Mesenchymal stem cell (in vitro differentiated cells and primary cell): ENCODE measurements around the gene TNS1.
A peak's percentile ranks its signal among the peaks of the same experiment; 100 is the strongest.

Source experiments
- DNase-seq: peaks from one replicate; pipeline ENCODE4 v3.0.0-alpha.2; 2013
- H2AFZ ChIP-seq: one replicate; pipeline ENCODE4 v1.6.1; 2013; ENCODE audit warnings: low read depth, mild to moderate bottlenecking, control low read depth, inconsistent platforms, low read length, moderate library complexity
- H2AK5ac ChIP-seq: 2 replicates; pipeline ENCODE4 v1.6.1; 2013; ENCODE audit warnings: low read length, moderate library complexity, mild to moderate bottlenecking, inconsistent platforms; ENCODE audit not compliant: severe bottlenecking
- H2BK120ac ChIP-seq: one replicate; pipeline ENCODE4 v1.6.1; 2013; ENCODE audit warnings: low read depth, mild to moderate bottlenecking, inconsistent platforms, low read length, moderate library complexity
- H2BK12ac ChIP-seq, 2 experiments: one replicate each; pipeline ENCODE4 v1.6.1; 2013; ENCODE audit warnings: inconsistent platforms in 2 of 2, low read length in 2 of 2, mild to moderate bottlenecking in 2 of 2, moderate library complexity in 2 of 2, control low read depth in 1 of 2
- H2BK15ac ChIP-seq: one replicate; pipeline ENCODE4 v1.6.1; 2013; ENCODE audit warnings: mild to moderate bottlenecking, low read depth, inconsistent platforms; ENCODE audit not compliant: poor library complexity, severe bottlenecking
- H2BK5ac ChIP-seq: 2 replicates; pipeline ENCODE4 v1.6.1; 2013; ENCODE audit warnings: low read depth, mild to moderate bottlenecking, low read length, control low read depth, inconsistent platforms; ENCODE audit not compliant: poor library complexity, severe bottlenecking
- H3K14ac ChIP-seq, 2 experiments: one replicate each; pipeline ENCODE4 v1.6.1; 2013; ENCODE audit warnings: inconsistent platforms in 2 of 2, low read length in 2 of 2, control low read depth in 1 of 2, mild to moderate bottlenecking in 1 of 2, moderate library complexity in 1 of 2
- H3K18ac ChIP-seq, 2 experiments: one replicate each; pipeline ENCODE4 v1.6.1; 2013; ENCODE audit warnings: inconsistent platforms in 2 of 2, low read length in 2 of 2, control low read depth in 1 of 2, low read depth in 1 of 2, mild to moderate bottlenecking in 1 of 2
- H3K23ac ChIP-seq, 2 experiments: one replicate each; pipeline ENCODE4 v1.6.1; 2013; ENCODE audit warnings: inconsistent platforms in 2 of 2, low read length in 2 of 2, mild to moderate bottlenecking in 2 of 2, moderate library complexity in 2 of 2, control low read depth in 1 of 2
- H3K27ac ChIP-seq: 2 replicates; pipeline ENCODE4 v1.5.1; 2013; ENCODE audit warnings: mild to moderate bottlenecking, moderate library complexity, low read length, control low read depth, inconsistent platforms; ENCODE audit not compliant: poor library complexity, severe bottlenecking
- H3K27me3 ChIP-seq, 2 experiments: 2 replicates each; pipeline versions ENCODE4 v1.6.1 to v1.7.0; 2013; ENCODE audit warnings: low read length in 2 of 2, mild to moderate bottlenecking in 2 of 2, moderate library complexity in 2 of 2, control low read depth in 1 of 2, inconsistent platforms in 1 of 2; ENCODE audit not compliant: control insufficient read depth in 1 of 2, insufficient read depth in 1 of 2
- H3K36me3 ChIP-seq, 2 experiments: 2 replicates each; pipeline versions ENCODE4 v1.6.1 to v1.7.0; 2013; ENCODE audit warnings: low read length in 2 of 2, control low read depth in 1 of 2, inconsistent platforms in 1 of 2, low read depth in 1 of 2, mild to moderate bottlenecking in 1 of 2; ENCODE audit not compliant: insufficient read depth in 2 of 2, control insufficient read depth in 1 of 2
- H3K4ac ChIP-seq, 2 experiments: one replicate each; pipeline ENCODE4 v1.6.1; 2013; ENCODE audit warnings: inconsistent platforms in 2 of 2, low read length in 2 of 2, mild to moderate bottlenecking in 2 of 2, moderate library complexity in 2 of 2, control low read depth in 1 of 2, low read depth in 1 of 2
- H3K4me1 ChIP-seq: 2 replicates; pipeline ENCODE4 v1.6.1; 2013; ENCODE audit warnings: low read depth, low read length, control low read depth; ENCODE audit not compliant: control insufficient read depth, insufficient read depth
- H3K4me2 ChIP-seq: 2 replicates; pipeline ENCODE4 v1.6.1; 2013; ENCODE audit warnings: low read length, mild to moderate bottlenecking, inconsistent platforms; ENCODE audit not compliant: poor library complexity, severe bottlenecking
- H3K4me3 ChIP-seq, 2 experiments: 2 replicates each; pipeline versions ENCODE4 v1.5.1 to v1.7.0; 2013; ENCODE audit warnings: low read length in 2 of 2, mild to moderate bottlenecking in 2 of 2, control low read depth in 1 of 2, low read depth in 1 of 2; ENCODE audit not compliant: insufficient read depth in 1 of 2
- H3K79me1 ChIP-seq: replicated peaks from 2 replicates; pipeline ENCODE4 v1.6.1; 2013; ENCODE audit warnings: mild to moderate bottlenecking, control low read depth, low read length, inconsistent platforms; ENCODE audit not compliant: poor library complexity, severe bottlenecking
- H3K9ac ChIP-seq: 2 replicates; pipeline ENCODE4 v1.7.0; 2013; ENCODE audit warnings: mild to moderate bottlenecking, low read length, moderate library complexity
- H3K9me3 ChIP-seq: 2 replicates; pipeline ENCODE4 v1.7.0; 2013; ENCODE audit warnings: mild to moderate bottlenecking, low read length; ENCODE audit not compliant: control insufficient read depth
- H4K8ac ChIP-seq: one replicate; pipeline ENCODE4 v1.6.1; 2013; ENCODE audit warnings: inconsistent platforms, mild to moderate bottlenecking, low read length, moderate library complexity
- H4K91ac ChIP-seq: one replicate; pipeline ENCODE4 v1.6.1; 2013; ENCODE audit warnings: mild to moderate bottlenecking, low read length, inconsistent platforms
- WGBS: methylation state at CpG from one replicate; pipeline ENCODE4 v1.1.7; 2013; ENCODE audit warnings: mixed read lengths; 5-methylcytosine and 5-hydroxymethylcytosine counted together

The TNS1 gene

DNA sequence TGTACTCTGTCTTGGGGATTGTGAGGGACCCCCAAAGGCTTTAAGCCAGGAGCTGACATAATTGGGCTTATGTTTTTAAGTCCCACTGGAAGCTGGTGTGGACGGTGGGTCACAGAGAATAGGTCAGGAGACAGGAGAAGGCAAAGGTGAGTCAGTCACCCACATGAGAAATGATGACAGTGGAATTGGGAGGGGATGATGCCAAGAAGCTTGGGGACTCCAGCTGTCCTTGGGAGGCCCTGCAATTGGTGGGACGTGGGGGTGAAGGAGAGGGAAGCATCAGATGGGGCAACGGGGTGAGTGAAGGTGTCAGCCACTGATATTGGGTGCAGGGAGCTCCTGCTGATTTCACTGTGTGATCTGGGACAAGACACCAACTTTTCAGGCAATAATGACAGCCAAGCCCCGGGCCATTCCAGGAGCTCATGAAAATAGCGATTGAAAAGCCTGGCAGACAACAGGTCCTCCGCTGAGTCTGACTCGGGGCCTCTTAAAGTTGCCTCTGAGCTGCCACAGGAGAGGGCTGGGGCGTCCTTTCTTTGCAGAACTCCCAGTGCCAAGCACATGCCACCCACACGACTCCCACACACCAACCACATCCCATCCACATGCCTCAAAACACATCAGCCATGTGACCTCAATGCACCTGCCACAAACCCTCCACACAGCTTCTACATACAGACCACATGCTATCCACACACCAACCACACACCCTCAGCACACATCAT is 13.4 kb downstream of the TNS1 start:
- H2BK5ac ChIP-seq: no peak overlapping the region
- peak overlapping the region; percentile 27 for H3K9ac ChIP-seq
- no peak overlapping the region for H3K18ac ChIP-seq
- H4K91ac ChIP-seq: no peak overlapping the region
- WGBS: 79% methylated on average over 9 of the region's 9 CpGs
- H2BK12ac ChIP-seq: peak overlapping the region in 1 of 2 experiments; percentile 15
- H3K27ac ChIP-seq: no peak overlapping the region
- H3K4me2 ChIP-seq: no peak overlapping the region
- no peak overlapping the region for H2BK15ac ChIP-seq
- peaks cover 0 to 5% of the 10 kb centered on the region in 2 experiments for H3K27me3 ChIP-seq
- H3K14ac ChIP-seq: no peak overlapping the region
- peaks cover 8 to 75% of the 10 kb centered on the region in 2 experiments for H3K36me3 ChIP-seq
- no peak overlapping the region for H2BK120ac ChIP-seq
- no peaks in the 10 kb centered on the region for H3K9me3 ChIP-seq
- DNase-seq: no peak
- H3K79me1 ChIP-seq: no peaks in the 10 kb centered on the region
- H3K4ac ChIP-seq: no peak overlapping the region
- H4K8ac ChIP-seq: no peak overlapping the region
- no peak overlapping the region for H3K4me3 ChIP-seq
- H3K4me1 ChIP-seq: peaks cover 22% of the 10 kb centered on the region
- H3K23ac ChIP-seq: no peak overlapping the region
- H2AK5ac ChIP-seq: no peak overlapping the region
- H2AFZ ChIP-seq: no peak overlapping the region

- Histone ChIP-seq H3K23ac (no peak overlapping the region), H4K91ac (no peak overlapping the region), H3K9ac (peak overlapping the region; percentile 27), H3K27me3 (peaks cover 0 to 5% of the 10 kb centered on the region in 2 experiments), H3K79me1 (no peaks in the 10 kb centered on the region), H3K18ac (no peak overlapping the region), H3K14ac (no peak overlapping the region), H3K9me3 (no peaks in the 10 kb centered on the region), H3K4me2 (no peak overlapping the region), H2BK120ac (no peak overlapping the region), H2BK5ac (no peak overlapping the region), H2AFZ (no peak overlapping the region), H2BK15ac (no peak overlapping the region), H3K4me3 (no peak overlapping the region), H4K8ac (no peak overlapping the region), H2BK12ac (peak overlapping the region in 1 of 2 experiments; percentile 15), H2AK5ac (no peak overlapping the region), H3K36me3 (peaks cover 8 to 80% of the 10 kb centered on the region in 2 experiments), H3K27ac (no peak overlapping the region), H3K4me1 (peaks cover 16% of the 10 kb centered on the region), H3K4ac (no peak overlapping the region)
- WGBS: 49% methylated on average over 4 of the region's 4 CpGs
- DNase-seq: no peak
These were observed 14.0 kb downstream of the TNS1 start for GRCh38 chr2:217988840-217989204.

DNA sequence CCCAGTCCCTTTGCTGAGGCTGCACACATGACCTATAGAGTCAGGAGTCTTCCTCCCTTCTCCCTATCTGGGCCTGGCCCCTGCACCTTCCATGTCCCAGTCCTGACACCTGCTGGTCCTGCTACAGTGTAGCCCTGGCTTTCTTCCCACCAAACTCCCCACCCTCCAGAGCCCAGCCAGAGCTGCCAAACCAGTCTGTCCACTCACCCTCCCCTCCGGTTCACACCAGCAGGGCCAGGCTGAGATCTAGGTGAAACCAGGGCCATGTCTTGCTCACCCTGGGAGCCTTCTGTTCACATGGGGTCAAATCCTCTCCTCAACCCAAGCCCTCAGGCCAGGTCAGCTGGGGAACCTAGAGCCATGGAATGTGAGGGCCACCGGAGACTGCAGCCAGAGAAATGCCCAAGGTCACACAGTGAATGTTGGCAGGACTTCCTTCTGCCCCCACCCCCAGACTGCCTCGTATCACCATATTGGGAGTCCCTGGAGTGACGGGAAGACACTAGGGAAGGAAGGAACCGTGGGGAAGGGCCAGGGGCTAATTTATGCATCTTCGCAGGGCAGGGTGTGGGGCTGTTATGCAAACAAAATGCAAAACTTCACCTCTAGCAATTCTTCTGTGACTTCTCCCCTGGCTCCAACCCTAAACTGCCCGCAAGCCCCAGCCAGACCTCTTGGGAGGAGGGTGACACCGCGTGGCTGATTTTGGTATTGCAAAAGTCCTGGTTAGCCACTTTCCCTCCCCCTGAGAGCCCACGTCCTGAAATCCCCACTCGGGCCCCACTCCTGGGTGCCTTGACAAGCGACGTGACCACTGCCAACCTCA is 14.6 kb downstream of the TNS1 start:
- WGBS: 18% methylated on average over 6 of the region's 13 CpGs
- H4K8ac ChIP-seq: no peak overlapping the region
- no peak overlapping the region for H3K4me2 ChIP-seq
- H3K4me1 ChIP-seq: peaks cover 16% of the 10 kb centered on the region
- H3K4me3 ChIP-seq: no peak overlapping the region
- no peak overlapping the region for H3K14ac ChIP-seq
- peaks cover 8 to 86% of the 10 kb centered on the region in 2 experiments for H3K36me3 ChIP-seq
- H3K27me3 ChIP-seq: peaks cover 0 to 5% of the 10 kb centered on the region in 2 experiments
- no peak overlapping the region for H2AFZ ChIP-seq
- no peak overlapping the region for H3K4ac ChIP-seq
- peak; percentile 75 for DNase-seq
- no peak overlapping the region for H2BK5ac ChIP-seq
- H3K9ac ChIP-seq: peak overlapping the region; percentile 27
- H2BK12ac ChIP-seq: no peak overlapping the region
- H2BK15ac ChIP-seq: no peak overlapping the region
- H3K18ac ChIP-seq: no peak overlapping the region
- no peak overlapping the region for H3K23ac ChIP-seq
- H3K9me3 ChIP-seq: no peaks in the 10 kb centered on the region
- no peak overlapping the region for H3K27ac ChIP-seq
- H4K91ac ChIP-seq: peak overlapping the region; percentile 53
- no peak overlapping the region for H2BK120ac ChIP-seq
- H3K79me1 ChIP-seq: no peaks in the 10 kb centered on the region
- H2AK5ac ChIP-seq: no peak overlapping the region

- DNase-seq: no peak
- H3K79me1 ChIP-seq: no peaks in the 10 kb centered on the region
- H3K36me3 ChIP-seq: peaks cover 8 to 88% of the 10 kb centered on the region in 2 experiments
- H3K4me2 ChIP-seq: no peak overlapping the region
- peaks cover 0 to 5% of the 10 kb centered on the region in 2 experiments for H3K27me3 ChIP-seq
- no peak overlapping the region for H3K23ac ChIP-seq
- no peak overlapping the region for H3K4me3 ChIP-seq
- H4K8ac ChIP-seq: no peak overlapping the region
- no peak overlapping the region for H3K18ac ChIP-seq
- H3K9me3 ChIP-seq: no peaks in the 10 kb centered on the region
- 93% methylated on average over 4 of the region's 4 CpGs for WGBS
- H2AFZ ChIP-seq: no peak overlapping the region
- no peak overlapping the region for H3K4ac ChIP-seq
- no peak overlapping the region for H3K27ac ChIP-seq
- no peak overlapping the region for H2BK15ac ChIP-seq
- peak overlapping the region; percentile 7 for H3K9ac ChIP-seq
- no peak overlapping the region for H3K14ac ChIP-seq
- H4K91ac ChIP-seq: no peak overlapping the region
- peaks cover 16% of the 10 kb centered on the region for H3K4me1 ChIP-seq
- no peak overlapping the region for H2AK5ac ChIP-seq
- no peak overlapping the region for H2BK120ac ChIP-seq
- H2BK12ac ChIP-seq: no peak overlapping the region
- H2BK5ac ChIP-seq: no peak overlapping the region
These were observed 15.4 kb downstream of the TNS1 start for GRCh38 chr2:217987391-217987790.
